ENCODE measurements around the gene SRGAP2B. TPM values are rescaled to one million over a fixed set of nuclear protein-coding genes. Genes with fewer than 3 reads are reported as not detected.
"Not testable (repeated sequence)": the region's sequence is repeated elsewhere in the genome, so short reads cannot be mapped to it uniquely, and the experiment has no call there.

The SRGAP2B gene

GRCh38 chr1:144882343-144882742 lies 212.8 kb downstream of the SRGAP2B start:
- H3K4me3 ChIP-seq (ENCODE audit: low read length in 2 of 2); H2BK5ac ChIP-seq (ENCODE audit: low read length); H3K27me3 ChIP-seq (ENCODE audit: control insufficient read depth in 3 of 3, insufficient read depth in 3 of 3, low read depth in 1 of 3, low read length in 3 of 3); H4K8ac ChIP-seq (ENCODE audit: low read depth, low read length); H4K91ac ChIP-seq (ENCODE audit: low read depth, low read length, poor library complexity); H3K23ac ChIP-seq (ENCODE audit: low read depth, low read length, poor library complexity); H3K4me1 ChIP-seq (ENCODE audit: control insufficient read depth in 2 of 2, insufficient read depth in 1 of 2, low read depth in 1 of 2, low read length in 2 of 2); H3K14ac ChIP-seq (ENCODE audit: low read length); H2BK12ac ChIP-seq (ENCODE audit: low read length); H3K9me3 ChIP-seq (replicated peaks in 1 of 2; ENCODE audit: control insufficient read depth in 2 of 2, insufficient read depth in 1 of 2, low read depth in 1 of 2, low read length in 2 of 2); H2AFZ ChIP-seq (ENCODE audit: low read length); DNase-seq (ENCODE audit: low spot score); H2BK120ac ChIP-seq (ENCODE audit: low read depth, low read length); H3K18ac ChIP-seq (ENCODE audit: low read length); H3K36me3 ChIP-seq (replicated peaks in 1 of 2; ENCODE audit: control insufficient read depth in 2 of 2, insufficient read depth in 2 of 2, low read length in 2 of 2); H3K79me1 ChIP-seq (ENCODE audit: low read depth, low read length); H3K9ac ChIP-seq (ENCODE audit: low read depth, low read length, poor library complexity); H3K4ac ChIP-seq (ENCODE audit: low read length); H3K27ac ChIP-seq (replicated peaks; ENCODE audit: low read length); H2AK5ac ChIP-seq (ENCODE audit: low read depth, low read length); H2BK15ac ChIP-seq (ENCODE audit: low read length): not testable (repeated sequence)
- WGBS, 2 donors (ENCODE audit: extremely low coverage in 2 of 2, insufficient read length in 2 of 2, insufficient replicate concordance in 1 of 2) = no CpG with 5 or more reads among the region's 42 CpGs
- peak overlapping the region; percentile 33 for H3K4me2 ChIP-seq (ENCODE audit: insufficient read depth, low read length, poor library complexity, severe bottlenecking)

GRCh38 chr1:144858607-144859006 lies 236.5 kb downstream of the SRGAP2B start:
- H3K27ac ChIP-seq (replicated peaks; ENCODE audit: low read length); H3K36me3 ChIP-seq (replicated peaks in 1 of 2; ENCODE audit: control insufficient read depth in 2 of 2, insufficient read depth in 2 of 2, low read length in 2 of 2); H4K8ac ChIP-seq (ENCODE audit: low read depth, low read length); H2BK12ac ChIP-seq (ENCODE audit: low read length); H3K4ac ChIP-seq (ENCODE audit: low read length); H2AFZ ChIP-seq (ENCODE audit: low read length); H2BK15ac ChIP-seq (ENCODE audit: low read length); H3K9me3 ChIP-seq (replicated peaks in 1 of 2; ENCODE audit: control insufficient read depth in 2 of 2, insufficient read depth in 1 of 2, low read depth in 1 of 2, low read length in 2 of 2); H3K79me1 ChIP-seq (ENCODE audit: low read depth, low read length); H2BK5ac ChIP-seq (ENCODE audit: low read length); H3K4me1 ChIP-seq (ENCODE audit: control insufficient read depth in 2 of 2, insufficient read depth in 1 of 2, low read depth in 1 of 2, low read length in 2 of 2); H3K9ac ChIP-seq (ENCODE audit: low read depth, low read length, poor library complexity); H2AK5ac ChIP-seq (ENCODE audit: low read depth, low read length); H3K14ac ChIP-seq (ENCODE audit: low read length); H3K27me3 ChIP-seq (ENCODE audit: control insufficient read depth in 3 of 3, insufficient read depth in 3 of 3, low read depth in 1 of 3, low read length in 3 of 3); H4K91ac ChIP-seq (ENCODE audit: low read depth, low read length, poor library complexity); H2BK120ac ChIP-seq (ENCODE audit: low read depth, low read length); H3K23ac ChIP-seq (ENCODE audit: low read depth, low read length, poor library complexity); DNase-seq (ENCODE audit: low spot score); H3K18ac ChIP-seq (ENCODE audit: low read length); H3K4me2 ChIP-seq (ENCODE audit: insufficient read depth, low read length, poor library complexity, severe bottlenecking); H3K4me3 ChIP-seq (ENCODE audit: low read length in 2 of 2): not testable (repeated sequence)
- no CpG with 5 or more reads among the region's 3 CpGs for WGBS, 2 donors (ENCODE audit: extremely low coverage in 2 of 2, insufficient read length in 2 of 2, insufficient replicate concordance in 1 of 2)

Small RNA genes lying within 50 kb of the gene (small RNA-seq; reads per million reads assigned to genes)
- not detected for gene AC242498.1 (ENCODE audit: insufficient read depth)

All from neuronal stem cell (in vitro differentiated cells).